Measurements from ENCODE around the gene APPBP2.

Gene APPBP2

DNA sequence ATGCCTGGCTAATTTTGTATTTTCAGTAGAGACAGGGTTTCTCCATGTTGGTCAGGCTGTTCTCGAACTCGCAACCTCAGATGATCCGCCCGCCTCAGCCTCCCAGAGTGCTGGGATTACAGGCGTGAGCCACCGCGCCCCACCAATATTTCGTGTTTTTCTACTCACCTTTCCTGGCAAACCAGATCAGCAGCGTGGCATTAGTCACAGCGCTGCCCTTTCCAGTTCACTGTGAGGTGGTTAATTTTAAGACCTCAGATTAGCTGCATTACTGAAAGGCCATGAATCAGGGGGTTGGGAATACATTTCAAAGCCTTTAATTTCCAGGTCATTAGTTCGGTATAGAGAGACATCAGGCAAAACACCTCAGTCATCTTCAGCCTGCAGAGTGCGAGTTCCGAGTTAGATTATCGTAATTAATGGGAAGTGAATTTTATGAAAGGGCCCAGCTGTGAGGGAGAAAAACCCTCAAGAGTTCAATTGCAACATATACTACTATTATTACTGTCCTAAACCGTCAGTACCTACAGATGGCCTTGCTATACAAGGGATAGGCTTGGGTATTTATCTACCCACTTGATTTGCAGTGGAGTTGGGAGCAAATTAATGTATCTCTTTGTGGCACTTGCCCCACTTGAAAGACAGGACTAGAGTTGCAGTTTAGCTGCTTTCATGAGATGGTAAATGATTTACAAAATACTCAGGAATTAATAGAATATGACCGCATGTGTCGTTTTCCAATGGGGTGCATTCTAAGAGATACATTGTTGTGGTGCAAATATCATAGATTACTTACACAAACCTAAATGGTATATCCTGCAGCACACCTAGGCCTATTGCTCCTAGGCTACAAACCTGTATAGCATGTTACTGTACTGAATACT lies 132.0 kb downstream of the APPBP2 start:
- no peak for DNase-seq (ENCODE audit: low read depth)
